Stimulated activated naive CD4-positive, alpha-beta T cell (primary cell): ENCODE measurements around the gene HS6ST2.

Experiments
- DNase-seq, 6 experiments: peaks; one replicate each; lab custom pipeline; 2025; lab: John Stamatoyannopoulos, UW

HS6ST2 gene

DNA sequence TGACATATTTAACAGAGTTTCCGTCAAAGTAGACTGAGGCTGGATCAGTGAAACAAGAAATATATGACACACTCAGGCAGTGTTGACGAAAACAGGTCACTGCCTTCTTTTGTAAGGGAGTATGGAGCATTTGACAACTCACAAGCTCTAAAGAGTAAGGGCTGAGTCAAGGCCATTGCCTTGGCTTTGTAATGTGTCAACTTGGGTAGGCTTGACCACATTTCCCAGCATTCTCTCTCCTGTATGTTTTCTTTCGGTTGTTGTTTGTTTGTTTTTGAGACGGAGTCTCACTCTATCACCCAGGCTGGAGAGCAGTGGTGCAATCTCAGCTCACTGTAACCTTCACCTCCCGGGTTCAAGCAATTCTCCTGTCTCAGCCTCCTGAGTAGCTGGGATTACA, 344.6 kb downstream of the HS6ST2 start:
- DNase-seq, result no peak

DNA sequence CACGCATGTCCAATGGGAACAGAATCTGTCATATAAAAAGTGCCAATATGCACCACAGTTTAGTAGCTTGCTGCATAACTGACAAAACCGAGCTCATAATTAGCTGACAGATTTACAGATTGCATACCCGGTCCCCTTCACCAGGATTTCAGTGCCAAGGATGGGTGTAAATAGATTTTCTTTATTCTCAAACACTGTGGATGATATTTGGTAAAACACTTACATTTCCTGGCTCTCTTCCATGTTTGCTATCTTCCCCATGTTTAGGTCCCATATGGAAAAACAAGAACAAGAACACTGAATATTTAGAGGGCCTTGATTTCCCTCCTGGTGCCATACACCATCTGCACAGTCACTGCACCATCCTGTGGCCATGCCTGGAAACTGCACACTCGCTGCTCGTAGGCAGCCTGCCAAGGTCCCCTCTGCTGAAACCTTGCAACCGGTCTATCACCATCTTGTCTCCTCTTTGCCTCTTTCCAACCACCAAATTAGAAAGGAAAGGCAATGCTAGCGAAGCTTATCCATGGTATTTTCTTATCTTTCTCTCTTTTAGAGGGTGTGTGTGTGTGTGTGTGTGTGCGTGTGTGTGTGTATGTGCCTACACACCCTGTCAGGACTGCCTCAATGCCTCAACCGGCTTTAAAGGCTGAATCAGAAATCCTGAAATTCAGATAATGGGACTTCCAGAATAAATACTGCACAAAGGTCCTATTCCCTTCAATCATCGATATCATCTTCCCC, 345.4 kb downstream of the HS6ST2 start:
- DNase-seq, result peak; percentile 1 to 37 (median 10)

DNA sequence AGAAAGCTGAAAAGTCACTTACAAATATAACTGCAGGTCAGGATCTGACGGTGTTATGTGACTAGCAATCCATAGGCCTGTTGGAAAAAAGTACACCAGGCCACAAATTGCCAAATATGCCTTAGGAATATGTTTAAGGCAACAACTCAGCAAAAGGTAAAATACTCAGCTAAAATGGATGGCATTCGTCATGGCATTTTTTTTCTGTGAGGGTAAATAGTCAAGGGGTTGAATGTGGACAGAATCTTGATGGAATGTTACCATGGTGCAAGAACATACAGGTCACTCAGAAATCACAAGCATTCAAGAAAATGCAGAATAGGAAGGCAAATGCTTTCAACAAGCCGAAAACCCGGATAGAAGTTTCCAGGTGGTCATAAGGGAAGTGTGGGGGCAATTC, 347.9 kb downstream of the HS6ST2 start:
- no peak for DNase-seq

DNA sequence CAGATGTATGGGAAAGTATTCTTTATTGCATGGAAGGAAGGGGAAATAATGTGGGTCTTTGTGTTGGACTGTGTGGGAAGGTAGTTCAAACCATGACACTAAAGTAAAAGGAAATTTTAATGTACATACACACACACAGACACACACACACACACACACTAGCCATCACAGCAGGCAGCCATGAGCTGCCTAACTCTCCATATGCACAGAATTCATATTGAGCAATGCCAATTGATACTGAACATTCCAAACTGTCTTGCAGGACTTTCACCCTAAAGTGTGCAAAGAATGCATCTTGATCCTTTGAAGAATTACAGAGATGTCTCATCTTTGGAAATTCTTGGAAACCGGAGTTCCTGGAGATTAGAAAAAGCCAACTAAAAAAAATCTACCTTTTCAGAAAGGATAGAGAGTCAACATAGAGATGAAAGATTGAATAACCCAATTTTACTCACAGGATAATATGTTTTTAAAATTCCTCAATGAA, 349.0 kb downstream of the HS6ST2 start:
- DNase-seq, result no peak

DNA sequence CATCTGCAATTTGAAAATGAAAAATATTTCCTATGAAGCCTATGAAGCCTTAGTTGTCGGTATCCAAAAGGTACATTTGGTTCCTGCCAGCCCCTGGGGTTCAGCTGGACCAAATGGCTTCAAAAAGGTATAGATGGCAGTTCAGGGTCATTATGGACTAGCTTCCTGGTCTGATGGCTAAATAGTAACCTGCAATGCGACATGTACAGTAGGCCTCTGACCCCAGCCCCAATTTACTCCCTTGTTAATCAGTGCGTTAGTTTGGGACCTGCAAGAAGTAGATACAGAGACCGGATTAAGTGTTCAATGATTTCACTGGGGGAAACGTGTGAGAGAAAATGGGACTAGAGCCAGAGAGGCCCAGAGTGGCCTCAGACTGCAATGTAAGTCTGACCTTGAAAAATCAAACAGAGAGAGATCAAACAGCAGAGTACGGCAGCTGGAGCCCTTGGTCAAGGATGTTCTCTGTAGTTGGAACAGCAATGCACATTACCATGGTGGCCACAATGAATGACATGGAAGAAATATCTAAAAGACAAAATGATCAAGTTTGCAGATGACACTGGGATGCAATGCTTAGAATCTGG, 354.6 kb downstream of the HS6ST2 start:
- no peak for DNase-seq

DNA sequence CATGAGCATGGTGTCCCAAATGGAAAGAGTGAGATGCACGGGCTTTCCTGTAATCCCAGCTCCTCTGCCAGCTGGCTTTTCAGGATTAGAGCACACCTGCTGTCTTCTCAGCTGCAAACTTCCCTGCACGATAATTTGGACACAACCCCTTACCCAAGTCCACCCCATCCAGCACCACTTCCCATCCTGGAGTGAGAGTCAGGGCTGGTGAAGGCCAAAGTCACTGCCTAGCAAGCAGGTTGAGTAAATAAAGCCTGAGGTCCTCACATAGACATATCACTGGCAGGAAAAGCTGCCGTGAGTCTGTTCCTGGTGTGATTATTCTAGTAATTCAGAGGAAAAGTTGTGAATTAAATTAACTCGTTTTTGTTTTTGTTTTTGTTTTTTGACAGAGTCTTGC, 355.7 kb downstream of the HS6ST2 start:
- DNase-seq, result no peak

DNA sequence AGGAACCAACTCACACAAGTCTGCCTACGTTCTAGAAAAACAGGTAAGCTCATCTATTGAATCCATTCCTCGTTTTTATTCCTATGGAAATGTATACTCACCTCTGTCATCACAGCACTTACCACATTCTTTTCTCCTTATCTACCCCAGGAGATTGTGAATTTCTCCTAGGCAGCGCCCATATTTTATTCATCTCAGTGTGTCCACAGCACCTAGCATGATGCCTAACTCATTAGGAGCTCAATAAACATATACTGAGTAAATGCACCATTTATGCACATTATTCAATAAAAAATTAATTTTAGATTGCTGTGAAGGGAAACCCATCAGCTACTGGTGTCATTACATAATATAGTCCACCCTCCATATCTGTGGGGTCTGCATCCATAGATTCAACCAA, 363.4 kb downstream of the HS6ST2 start:
- no peak for DNase-seq

DNA sequence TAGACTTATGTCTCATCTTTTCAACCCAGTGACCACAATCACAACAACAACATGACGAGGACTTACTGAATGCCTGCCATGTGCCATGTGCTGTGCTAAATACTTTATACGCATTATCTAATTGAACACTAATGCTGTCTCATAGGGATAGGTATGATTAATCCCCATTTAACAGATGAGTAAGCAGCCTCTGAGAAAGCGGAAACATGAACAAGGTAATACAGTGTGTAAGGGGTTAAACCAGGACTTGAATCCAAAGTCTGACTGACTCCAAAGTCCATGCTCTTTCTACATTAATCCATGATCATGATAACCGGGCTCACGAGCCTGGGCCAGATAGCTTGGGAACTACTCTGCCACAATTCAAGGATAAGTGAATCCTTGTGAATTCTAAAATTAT, 364.3 kb downstream of the HS6ST2 start:
- no peak for DNase-seq

DNA sequence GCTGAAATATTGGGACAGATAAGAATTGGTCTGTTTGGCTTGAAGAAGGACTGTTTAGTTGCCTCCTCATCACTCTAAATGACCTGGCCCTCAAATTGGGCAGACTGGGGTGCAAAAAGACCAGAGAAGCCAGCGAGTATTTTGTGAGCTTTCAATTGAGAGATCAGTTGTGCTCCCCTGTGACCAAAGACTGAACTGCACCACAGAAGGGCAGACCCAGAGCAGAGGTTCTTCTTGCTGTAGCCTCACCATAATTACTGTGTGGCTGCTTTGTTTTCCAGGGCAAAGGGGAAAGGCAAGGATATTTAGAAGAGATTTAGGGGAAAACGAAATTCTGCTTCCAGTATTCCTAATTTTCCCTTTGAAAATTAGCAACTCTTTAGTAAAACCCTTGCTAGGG, 365.5 kb downstream of the HS6ST2 start:
- peak in 2 of 6 experiments; percentile 3 to 6 for DNase-seq

DNA sequence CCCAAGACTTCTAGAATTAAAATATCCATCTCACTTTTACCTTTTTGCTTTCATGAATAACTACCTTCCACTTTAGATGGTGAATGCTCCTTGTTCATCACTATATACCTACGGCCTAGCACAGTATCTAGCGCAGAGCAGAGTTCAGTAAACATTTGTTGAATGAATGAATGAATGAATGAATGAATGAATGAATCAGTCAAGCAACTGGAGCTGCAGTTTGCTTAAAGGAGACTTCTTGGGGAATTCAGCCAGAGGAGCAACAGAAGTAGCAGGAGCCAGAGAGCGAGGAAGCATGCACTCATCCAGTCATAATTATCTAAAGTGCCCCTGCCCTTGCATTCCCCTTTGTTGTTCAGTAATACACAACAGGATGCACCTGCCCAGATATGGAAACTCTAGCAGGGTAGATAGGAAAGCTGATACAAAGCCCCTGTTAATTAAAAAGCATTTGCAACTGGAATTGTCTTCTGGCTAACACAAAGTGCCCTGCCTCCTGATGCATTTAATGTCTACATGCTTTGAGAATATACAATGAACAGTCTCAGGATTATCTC, 366.6 kb downstream of the HS6ST2 start:
- no peak for DNase-seq

DNA sequence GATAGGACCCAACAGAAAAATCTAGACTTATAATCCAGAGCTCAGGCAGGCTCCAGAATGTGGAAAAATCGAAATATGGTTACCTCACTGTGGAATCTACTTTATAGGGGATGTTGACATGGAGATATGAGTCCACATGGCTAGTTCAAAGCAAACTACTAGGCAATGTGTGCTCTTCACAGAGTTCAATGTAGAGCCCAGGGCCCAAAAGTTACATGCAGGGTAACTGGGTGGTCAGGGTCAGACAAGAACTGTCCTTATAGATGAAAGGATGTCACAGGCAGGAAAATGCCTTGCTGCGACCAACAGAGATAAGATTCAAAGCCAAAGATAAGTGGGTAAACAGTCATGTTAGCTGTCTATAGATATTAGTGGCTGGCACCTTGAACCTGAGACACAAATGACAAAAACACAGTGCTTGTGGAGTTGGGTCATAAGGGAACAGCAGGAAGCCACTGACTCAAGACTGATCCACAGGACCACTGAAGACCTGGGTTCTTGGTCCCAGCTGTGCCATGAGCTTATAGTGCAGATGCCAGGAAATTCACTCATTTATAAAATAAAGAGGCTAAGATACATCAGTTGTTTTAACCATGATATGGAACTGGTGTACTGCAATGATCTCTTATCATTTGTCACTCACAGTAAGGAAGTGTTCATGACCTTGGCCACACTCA, 367.9 kb downstream of the HS6ST2 start:
- DNase-seq, result no peak

DNA sequence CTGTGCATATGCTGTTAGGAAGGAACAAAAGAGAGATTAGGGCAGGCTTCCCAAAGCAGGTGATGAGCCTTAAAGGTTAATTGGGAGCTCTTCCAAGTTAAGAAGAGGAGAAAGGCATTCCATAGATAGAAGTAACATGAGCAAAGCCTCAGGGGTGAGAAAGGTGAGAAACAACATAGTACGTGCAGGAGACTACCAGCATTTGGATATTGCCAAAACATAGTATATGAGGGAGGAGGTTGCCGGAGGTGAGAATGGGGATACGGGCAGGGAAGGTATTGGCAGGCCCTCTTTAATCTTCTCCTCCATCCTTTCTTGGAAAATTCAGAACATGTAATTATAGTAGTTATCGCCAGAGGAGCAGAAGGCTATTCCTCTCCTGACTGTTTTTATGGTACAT, 373.5 kb downstream of the HS6ST2 start:
- DNase-seq, result no peak

DNA sequence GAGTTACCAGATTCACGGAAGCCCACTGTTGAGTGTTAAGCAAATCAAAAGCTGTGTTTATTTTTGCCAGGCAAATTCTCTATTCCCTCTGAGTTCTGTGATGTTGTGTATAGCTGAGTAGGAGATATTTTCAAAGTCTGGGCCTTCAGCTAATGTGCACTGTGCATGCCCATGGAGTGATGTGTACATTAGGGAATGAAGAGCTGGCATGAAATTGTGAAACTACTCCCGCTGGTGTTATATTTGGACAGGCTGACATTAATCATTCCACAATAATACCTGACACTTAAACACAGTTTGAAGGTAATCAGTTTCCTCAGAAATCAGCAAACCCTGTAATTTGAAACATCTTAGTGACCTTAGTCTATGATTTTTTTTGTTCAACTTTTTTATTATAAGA, 381.5 kb downstream of the HS6ST2 start:
- DNase-seq, result no peak
